Panc1 (cell line): ENCODE measurements around the gene UMOD.

Source experiments
- CTCF ChIP-seq: fragments of 450-650 bp; IDR thresholded peaks from 2 replicates; pipeline ENCODE4 v1.5.1; 2017; ENCODE audit warnings: mild to moderate bottlenecking
- POLR2AphosphoS5 ChIP-seq: IDR thresholded peaks from 2 replicates; pipeline ENCODE4 v1.6.1; 2012; ENCODE audit warnings: mild to moderate bottlenecking, low read depth, low read length, moderate library complexity
- REST ChIP-seq, 2 experiments: IDR thresholded peaks; 2 replicates each; pipeline ENCODE4 v1.6.1; 2011 to 2012; ENCODE audit warnings: low read depth in 2 of 2, control low read depth in 1 of 2, low read length in 1 of 2, mild to moderate bottlenecking in 1 of 2, moderate library complexity in 1 of 2; ENCODE audit not compliant: insufficient read depth in 1 of 2
- SIN3A ChIP-seq: IDR thresholded peaks from 2 replicates; pipeline ENCODE4 v1.6.1; 2012; ENCODE audit warnings: low read depth, mild to moderate bottlenecking, low read length, moderate library complexity, borderline replicate concordance; ENCODE audit not compliant: insufficient read depth
- TCF7L2 ChIP-seq: IDR thresholded peaks from 2 replicates; pipeline ENCODE4 v1.6.1; 2011; ENCODE audit warnings: mild to moderate bottlenecking, low read depth, low read length, inconsistent platforms

GRCh38 chr16:20352615-20353014, at the start of gene UMOD:
- TF ChIP-seq CTCF (no peak), POLR2AphosphoS5 (no peak), SIN3A (no peak), TCF7L2 (no peak), REST (IDR thresholded peaks at IDR 0.05; ENCODE audit: insufficient read depth in 1 of 2, low read depth in 2 of 2, low read length in 1 of 2) (no peak)
